Measurements from ENCODE around the gene SMTN.

The SMTN gene

DNA sequence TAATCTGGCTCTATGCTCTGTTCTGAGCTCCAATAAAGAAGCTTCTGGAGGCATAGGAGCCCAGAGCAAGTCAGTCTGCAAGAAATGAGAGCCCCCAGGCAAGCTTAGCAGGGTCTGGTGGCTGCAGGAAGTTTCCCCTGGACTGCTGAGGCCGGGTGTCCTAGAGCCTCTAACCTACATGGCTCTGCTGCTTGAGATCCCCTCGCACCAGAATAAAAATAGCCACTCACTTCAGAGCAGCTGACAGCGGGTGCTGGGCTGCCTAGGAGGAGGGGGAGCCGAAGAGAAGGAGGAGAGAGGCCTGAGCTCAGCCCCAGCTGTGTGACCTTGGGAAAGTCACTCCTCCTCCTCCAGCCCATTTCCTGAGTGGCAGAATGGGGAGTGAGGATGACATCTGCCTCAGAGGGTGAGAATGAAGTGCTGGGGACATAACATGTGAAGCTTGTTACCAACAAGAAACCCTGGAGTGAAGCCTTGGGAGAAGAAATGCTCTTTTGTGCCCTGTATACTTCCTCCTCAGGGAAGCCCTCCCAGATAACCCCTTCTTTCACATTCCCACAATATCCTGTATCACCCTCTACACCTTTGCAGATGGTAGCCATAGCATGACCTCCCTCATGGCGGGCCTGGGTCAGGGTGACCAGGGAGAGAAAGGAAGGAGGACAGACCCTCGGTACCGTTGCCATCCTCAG lies 38.1 kb downstream of the SMTN start:
- no peak overlapping the region for H3K4me3 Mint-ChIP-seq
- no peaks in the 10 kb centered on the region for H3K36me3 Mint-ChIP-seq (ENCODE audit: low read depth)
- H3K27me3 Mint-ChIP-seq (ENCODE audit: low read depth) = no peaks in the 10 kb centered on the region
- H3K9me3 Mint-ChIP-seq = no peaks in the 10 kb centered on the region
- no peaks in the 10 kb centered on the region for H3K4me1 Mint-ChIP-seq (ENCODE audit: low read depth)
- no peak overlapping the region for H3K27ac Mint-ChIP-seq

DNA sequence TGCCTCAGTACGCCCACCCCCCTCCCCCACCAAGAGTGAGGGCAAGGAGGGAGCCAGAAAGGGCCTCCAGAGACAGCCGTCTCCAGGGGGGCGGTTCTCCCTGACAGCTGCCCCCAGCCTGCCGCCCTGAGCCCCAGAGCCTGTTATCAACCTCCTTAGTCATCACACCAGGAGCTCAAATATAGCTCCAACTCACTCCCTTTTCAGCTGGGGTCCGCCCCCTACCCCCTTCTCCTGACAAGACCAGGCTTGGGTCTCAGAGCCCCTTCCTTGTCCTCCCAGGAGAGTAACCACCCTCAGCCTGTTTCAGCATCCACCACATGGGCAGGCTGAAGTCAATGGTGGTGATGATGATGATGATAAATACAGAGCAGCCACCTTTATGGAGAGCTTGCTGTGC lies 39.1 kb downstream of the SMTN start:
- H3K27ac Mint-ChIP-seq = no peak overlapping the region
- H3K4me3 Mint-ChIP-seq = no peak overlapping the region
- H3K4me1 Mint-ChIP-seq (ENCODE audit: low read depth) = no peaks in the 10 kb centered on the region
- no peaks in the 10 kb centered on the region for H3K9me3 Mint-ChIP-seq
- no peaks in the 10 kb centered on the region for H3K27me3 Mint-ChIP-seq (ENCODE audit: low read depth)
- H3K36me3 Mint-ChIP-seq (ENCODE audit: low read depth) = no peaks in the 10 kb centered on the region

- H3K9me3 Mint-ChIP-seq = no peaks in the 10 kb centered on the region
- no peak overlapping the region for H3K4me3 Mint-ChIP-seq
- no peaks in the 10 kb centered on the region for H3K27me3 Mint-ChIP-seq (ENCODE audit: low read depth)
- no peaks in the 10 kb centered on the region for H3K4me1 Mint-ChIP-seq (ENCODE audit: low read depth)
- H3K27ac Mint-ChIP-seq = no peak overlapping the region
- no peaks in the 10 kb centered on the region for H3K36me3 Mint-ChIP-seq (ENCODE audit: low read depth)
These were observed 39.5 kb downstream of the SMTN start for GRCh38 chr22:31120642-31121041.

GRCh38 chr22:31121403-31121802 lies 40.3 kb downstream of the SMTN start:
- Mint-ChIP-seq H3K4me3 (no peak overlapping the region), H3K36me3 (ENCODE audit: low read depth) (no peaks in the 10 kb centered on the region), H3K9me3 (no peaks in the 10 kb centered on the region)

GRCh38 chr22:31122196-31122531 lies 41.0 kb downstream of the SMTN start:
- H3K9me3 Mint-ChIP-seq = no peaks in the 10 kb centered on the region

More at GRCh38 chr22:31121403-31121802, 40.3 kb downstream of the SMTN start:
- Mint-ChIP-seq H3K27me3 (ENCODE audit: low read depth) (no peaks in the 10 kb centered on the region), H3K4me1 (ENCODE audit: low read depth) (no peaks in the 10 kb centered on the region), H3K27ac (no peak overlapping the region)

GRCh38 chr22:31122532-31123291 lies 41.6 kb downstream of the SMTN start, which contains the start of gene INPP5J:
Gene INPP5J (plus strand): TSS chr22:31122966. CDS start chr22:31123015, 49 bp downstream.
- H3K36me3 Mint-ChIP-seq (ENCODE audit: low read depth) = no peaks in the 10 kb centered on the region
- H3K9me3 Mint-ChIP-seq = no peaks in the 10 kb centered on the region
- no peaks in the 10 kb centered on the region for H3K27me3 Mint-ChIP-seq (ENCODE audit: low read depth)
- no peak within 1 kb of the TSS for H3K4me3 Mint-ChIP-seq
- no peaks in the 10 kb centered on the region for H3K4me1 Mint-ChIP-seq (ENCODE audit: low read depth)
- no peak within 1 kb of the TSS for H3K27ac Mint-ChIP-seq

More at GRCh38 chr22:31122196-31122531, 41.0 kb downstream of the SMTN start:
- no peaks in the 10 kb centered on the region for H3K4me1 Mint-ChIP-seq (ENCODE audit: low read depth)
- no peak overlapping the region for H3K27ac Mint-ChIP-seq
- H3K36me3 Mint-ChIP-seq (ENCODE audit: low read depth) = no peaks in the 10 kb centered on the region
- no peaks in the 10 kb centered on the region for H3K27me3 Mint-ChIP-seq (ENCODE audit: low read depth)
- H3K4me3 Mint-ChIP-seq = no peak overlapping the region

DNA sequence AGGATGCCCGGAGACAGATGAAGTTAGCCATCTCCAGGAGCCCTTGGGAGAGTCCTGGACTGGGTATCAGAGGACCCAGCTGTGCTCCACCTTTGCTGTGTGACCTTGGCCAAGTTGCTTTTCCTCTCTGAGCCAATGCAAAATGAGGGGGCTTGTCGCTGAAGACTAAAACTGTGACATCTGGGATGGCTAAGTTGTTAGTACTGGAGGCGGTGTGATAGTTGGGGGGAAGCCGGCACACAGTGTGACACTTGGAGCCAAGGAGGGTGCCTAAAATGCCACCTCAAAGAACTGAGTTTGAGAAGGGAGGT lies 42.1 kb downstream of the SMTN start:
- H3K4me1 Mint-ChIP-seq (ENCODE audit: low read depth) = no peaks in the 10 kb centered on the region
- H3K27me3 Mint-ChIP-seq (ENCODE audit: low read depth) = no peaks in the 10 kb centered on the region
- no peak overlapping the region for H3K4me3 Mint-ChIP-seq
- no peak overlapping the region for H3K27ac Mint-ChIP-seq
- no peaks in the 10 kb centered on the region for H3K9me3 Mint-ChIP-seq
- H3K36me3 Mint-ChIP-seq (ENCODE audit: low read depth) = no peaks in the 10 kb centered on the region

DNA sequence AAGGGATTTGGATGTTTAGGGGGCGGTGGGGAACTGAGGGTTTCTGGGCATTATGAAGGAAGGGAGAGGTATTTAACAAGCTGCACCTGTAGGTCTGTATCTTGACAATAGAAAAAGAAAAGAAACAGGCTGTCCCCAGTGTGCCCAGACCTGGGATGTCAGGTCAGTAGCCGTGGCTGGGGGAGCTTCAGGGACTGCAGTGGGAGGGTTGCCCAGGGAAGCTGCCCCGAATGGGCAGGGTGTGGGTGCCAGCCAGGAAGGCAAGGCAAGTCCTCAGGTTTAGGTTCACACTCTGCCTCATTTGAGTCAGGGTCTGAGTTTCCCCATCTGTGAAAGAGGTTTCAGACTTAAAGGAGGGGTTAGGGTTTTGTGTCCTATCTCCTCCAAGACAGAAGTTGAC lies 43.2 kb downstream of the SMTN start:
- Mint-ChIP-seq H3K36me3 (ENCODE audit: low read depth) (no peaks in the 10 kb centered on the region), H3K9me3 (no peaks in the 10 kb centered on the region), H3K4me1 (ENCODE audit: low read depth) (no peaks in the 10 kb centered on the region), H3K27me3 (ENCODE audit: low read depth) (no peaks in the 10 kb centered on the region), H3K27ac (no peak overlapping the region), H3K4me3 (no peak overlapping the region)

DNA sequence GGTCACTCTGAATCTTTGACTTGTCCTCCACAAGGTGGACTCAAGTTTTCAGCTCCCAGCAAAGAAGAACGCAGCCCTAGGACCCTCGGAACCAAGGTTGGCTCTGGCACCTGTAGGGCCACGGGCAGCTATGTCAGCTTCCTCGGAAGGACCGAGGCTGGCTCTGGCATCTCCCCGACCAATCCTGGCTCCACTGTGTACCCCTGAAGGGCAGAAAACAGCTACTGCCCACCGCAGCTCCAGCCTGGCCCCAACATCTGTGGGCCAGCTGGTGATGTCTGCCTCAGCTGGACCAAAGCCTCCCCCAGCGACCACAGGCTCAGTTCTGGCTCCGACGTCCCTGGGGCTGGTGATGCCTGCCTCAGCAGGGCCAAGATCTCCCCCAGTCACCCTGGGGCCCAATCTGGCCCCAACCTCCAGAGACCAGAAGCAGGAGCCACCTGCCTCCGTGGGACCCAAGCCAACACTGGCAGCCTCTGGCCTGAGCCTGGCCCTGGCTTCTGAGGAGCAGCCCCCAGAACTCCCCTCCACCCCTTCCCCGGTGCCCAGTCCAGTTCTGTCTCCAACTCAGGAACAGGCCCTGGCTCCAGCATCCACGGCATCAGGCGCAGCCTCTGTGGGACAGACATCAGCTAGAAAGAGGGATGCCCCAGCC lies 43.8 kb downstream of the SMTN start:
- H3K9me3 Mint-ChIP-seq = no peaks in the 10 kb centered on the region
- no peak overlapping the region for H3K4me3 Mint-ChIP-seq
- H3K4me1 Mint-ChIP-seq (ENCODE audit: low read depth) = no peaks in the 10 kb centered on the region
- no peak overlapping the region for H3K27ac Mint-ChIP-seq
- no peaks in the 10 kb centered on the region for H3K27me3 Mint-ChIP-seq (ENCODE audit: low read depth)
- H3K36me3 Mint-ChIP-seq (ENCODE audit: low read depth) = no peaks in the 10 kb centered on the region

- Mint-ChIP-seq H3K36me3 (ENCODE audit: low read depth) (no peaks in the 10 kb centered on the region), H3K27ac (no peak overlapping the region), H3K4me1 (ENCODE audit: low read depth) (no peaks in the 10 kb centered on the region), H3K27me3 (ENCODE audit: low read depth) (no peaks in the 10 kb centered on the region), H3K4me3 (no peak overlapping the region), H3K9me3 (no peaks in the 10 kb centered on the region)
These were observed 44.5 kb downstream of the SMTN start for GRCh38 chr22:31125521-31126117.

DNA sequence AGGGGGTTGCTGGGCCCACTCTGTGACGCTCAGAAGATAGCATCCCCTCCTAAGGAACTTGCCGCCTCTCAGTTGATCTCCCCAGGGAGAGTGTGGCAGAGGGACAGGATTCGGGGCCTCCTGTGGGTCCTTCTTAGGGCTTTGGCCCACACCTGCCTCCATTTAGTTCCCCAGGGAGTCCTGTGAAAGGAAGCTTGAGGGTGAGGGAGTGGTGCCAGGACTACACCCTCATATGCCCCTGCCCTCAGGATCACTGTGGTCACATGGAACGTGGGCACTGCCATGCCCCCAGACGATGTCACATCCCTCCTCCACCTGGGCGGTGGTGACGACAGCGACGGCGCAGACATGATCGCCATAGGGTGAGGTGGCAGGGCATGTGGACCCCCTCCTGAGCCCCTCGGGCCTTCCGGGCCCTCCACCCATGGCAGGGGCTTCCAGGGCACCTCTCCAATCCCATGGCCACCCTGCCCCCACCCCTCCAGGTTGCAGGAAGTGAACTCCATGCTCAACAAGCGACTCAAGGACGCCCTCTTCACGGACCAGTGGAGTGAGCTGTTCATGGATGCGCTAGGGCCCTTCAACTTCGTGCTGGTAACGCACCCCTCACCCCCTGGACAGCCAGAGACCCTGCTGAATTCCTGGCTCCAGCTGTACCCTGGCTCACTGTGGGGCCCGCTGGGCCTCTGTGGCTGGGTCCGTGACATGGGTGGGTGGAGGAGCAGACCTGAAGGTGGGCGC lies 45.2 kb downstream of the SMTN start:
- Mint-ChIP-seq H3K4me3 (no peak overlapping the region), H3K9me3 (no peaks in the 10 kb centered on the region), H3K36me3 (ENCODE audit: low read depth) (no peaks in the 10 kb centered on the region), H3K4me1 (ENCODE audit: low read depth) (no peaks in the 10 kb centered on the region), H3K27me3 (ENCODE audit: low read depth) (no peaks in the 10 kb centered on the region), H3K27ac (no peak overlapping the region)

DNA sequence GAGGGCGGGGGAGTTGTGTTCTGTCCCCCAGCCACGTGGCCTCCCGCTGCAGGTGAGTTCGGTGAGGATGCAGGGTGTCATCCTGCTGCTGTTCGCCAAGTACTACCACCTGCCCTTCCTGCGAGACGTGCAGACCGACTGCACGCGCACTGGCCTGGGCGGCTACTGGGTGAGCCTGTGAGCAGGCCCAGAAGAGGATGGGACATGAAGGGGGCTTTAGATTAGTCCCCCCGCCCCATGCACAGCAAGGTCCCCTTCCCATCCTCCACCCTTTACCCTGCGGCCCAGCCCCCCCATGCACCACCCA lies 45.7 kb downstream of the SMTN start:
- H3K4me1 Mint-ChIP-seq (ENCODE audit: low read depth) = no peaks in the 10 kb centered on the region
- H3K36me3 Mint-ChIP-seq (ENCODE audit: low read depth) = no peaks in the 10 kb centered on the region
- no peaks in the 10 kb centered on the region for H3K9me3 Mint-ChIP-seq
- H3K4me3 Mint-ChIP-seq = no peak overlapping the region
- H3K27ac Mint-ChIP-seq = no peak overlapping the region
- H3K27me3 Mint-ChIP-seq (ENCODE audit: low read depth) = no peaks in the 10 kb centered on the region

GRCh38 chr22:31127181-31127772 lies 46.2 kb downstream of the SMTN start:
- Mint-ChIP-seq H3K4me3 (no peak overlapping the region), H3K9me3 (no peaks in the 10 kb centered on the region), H3K4me1 (ENCODE audit: low read depth) (no peaks in the 10 kb centered on the region), H3K27me3 (ENCODE audit: low read depth) (no peaks in the 10 kb centered on the region), H3K27ac (no peak overlapping the region), H3K36me3 (ENCODE audit: low read depth) (no peaks in the 10 kb centered on the region)

DNA sequence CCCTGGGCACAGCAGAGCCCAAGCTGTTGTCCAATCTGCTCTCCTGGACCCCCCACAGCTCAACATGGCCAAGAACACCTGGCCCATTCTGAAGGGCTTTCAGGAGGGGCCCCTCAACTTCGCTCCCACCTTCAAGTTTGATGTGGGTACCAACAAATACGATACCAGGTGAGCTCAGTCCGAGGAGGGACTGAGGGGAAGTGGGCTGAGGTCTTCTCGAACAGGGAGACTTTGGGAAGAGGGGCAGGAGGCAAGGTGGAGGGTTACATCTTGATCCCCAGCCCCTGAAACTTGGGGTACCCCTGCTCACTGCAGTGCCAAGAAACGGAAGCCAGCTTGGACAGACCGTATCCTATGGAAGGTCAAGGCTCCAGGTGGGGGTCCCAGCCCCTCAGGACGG lies 47.0 kb downstream of the SMTN start:
- no peak overlapping the region for H3K27ac Mint-ChIP-seq
- no peaks in the 10 kb centered on the region for H3K36me3 Mint-ChIP-seq (ENCODE audit: low read depth)
- H3K4me1 Mint-ChIP-seq (ENCODE audit: low read depth) = no peaks in the 10 kb centered on the region
- no peak overlapping the region for H3K4me3 Mint-ChIP-seq
- H3K9me3 Mint-ChIP-seq = no peaks in the 10 kb centered on the region
- H3K27me3 Mint-ChIP-seq (ENCODE audit: low read depth) = no peaks in the 10 kb centered on the region
